HepG2 (cell line): Measurements from ENCODE around the gene PRKCE. TPM values are rescaled to one million over a fixed set of nuclear protein-coding genes. Genes with fewer than 3 reads are reported as not detected.
A peak's percentile ranks its signal among the peaks of the same experiment; 100 is the strongest.

Experiments
- ATAC-seq: fragments of 200-7000 bp; cut with Tn5 transposase; 3 replicates; pipeline ENCODE4 v1.9.1; 2020; ENCODE audit warnings: mild to moderate bottlenecking, moderate library complexity
- BruUV-seq: library from RNA; stranded (reverse); fragments of 400-500 nt; replicated peaks from 2 replicates; lab custom pipeline; 2021; lab: Mats Ljungman, UMichigan
- CTCF ChIA-PET: fragments of 300-600 bp; formaldehyde crosslinking; extraction: SDS; loops from one replicate; lab custom pipeline; 2021; ENCODE audit warnings: low total read pairs, inconsistent platforms, low intra/inter-chr PET ratio; lab: Yijun Ruan, JAX
- POLR2A ChIA-PET: fragments of 350-600 bp; sonication (Branson Sonifier 250); formaldehyde crosslinking; loops from one replicate; lab custom pipeline; 2020; ENCODE audit warnings: antibody characterized with exemption, inconsistent platforms; lab: Yijun Ruan, JAX
- DNase-seq: peaks from one replicate; pipeline ENCODE4 v3.0.0-alpha.2; 2015; ENCODE audit warnings: low spot score
- FAIRE-seq: peaks from 3 replicates; lab custom pipeline; 2011; peaks lifted over from hg19 to GRCh38; lab: Jason Lieb, UNC
- H2AFZ ChIP-seq: one replicate; pipeline ENCODE4 v1.6.1; 2011; ENCODE audit warnings: low read length, inconsistent platforms
- H3K27ac ChIP-seq: fragments of 300-600 bp; 3 replicates; pipeline ENCODE4 v1.8.0; 2011; ENCODE audit warnings: mixed run types, mild to moderate bottlenecking, mixed read lengths, low read length, inconsistent platforms; ENCODE audit not compliant: insufficient read depth; ENCODE audit errors: extremely low read length
- H3K27me3 ChIP-seq, 2 experiments: fragments of 200-600 bp in 1 of 2; 2 replicates in 1 of 2; 3 replicates in 1 of 2; pipeline versions ENCODE4 v1.6.0 to v1.8.0; 2011; ENCODE audit warnings: low read length in 2 of 2, mild to moderate bottlenecking in 2 of 2, moderate library complexity in 2 of 2, inconsistent platforms in 1 of 2; ENCODE audit not compliant: insufficient read depth in 2 of 2, control insufficient read depth in 1 of 2
- H3K36me3 ChIP-seq, 2 experiments: fragments of 200-600 bp in 1 of 2; replicated peaks in 1 of 2; 2 replicates in 1 of 2; 3 replicates in 1 of 2; pipeline versions ENCODE4 v1.5.1 to v1.8.0; 2011; ENCODE audit warnings: low read length in 2 of 2, inconsistent platforms in 1 of 2; ENCODE audit not compliant: insufficient read depth in 2 of 2, control insufficient read depth in 1 of 2
- H3K4me1 ChIP-seq: 2 replicates; pipeline ENCODE4 v1.5.1; 2012; ENCODE audit warnings: low read length, inconsistent platforms; ENCODE audit not compliant: insufficient read depth
- H3K4me2 ChIP-seq: 2 replicates; pipeline ENCODE4 v1.6.0; 2011; ENCODE audit warnings: low read depth, low read length, inconsistent platforms
- H3K4me3 ChIP-seq, 3 experiments: fragments of 200-600 bp in 1 of 3; sonication (generic), shearing (Covaris generic) in 1 of 3; replicated peaks in 1 of 3; 2 replicates each; pipeline ENCODE4 v1.5.1; 2011 to 2016; ENCODE audit warnings: low read length in 3 of 3, inconsistent platforms in 2 of 3, low read depth in 2 of 3, mild to moderate bottlenecking in 2 of 3, control low read depth in 1 of 3, mixed read lengths in 1 of 3; ENCODE audit not compliant: insufficient read depth in 1 of 3
- H3K79me2 ChIP-seq: one replicate; pipeline ENCODE4 v1.6.1; 2011; ENCODE audit warnings: low read length, inconsistent platforms; ENCODE audit not compliant: insufficient read depth
- H3K9ac ChIP-seq: 2 replicates; pipeline ENCODE4 v1.6.0; 2011; ENCODE audit warnings: mild to moderate bottlenecking, low read depth, low read length, inconsistent platforms; ENCODE audit not compliant: insufficient read depth
- H3K9me3 ChIP-seq: 2 replicates; pipeline ENCODE4 v1.5.1; 2012; ENCODE audit warnings: mild to moderate bottlenecking, low read length
- H4K20me1 ChIP-seq: 2 replicates; pipeline ENCODE4 v1.6.0; 2011; ENCODE audit warnings: inconsistent platforms, mild to moderate bottlenecking, low read length, moderate library complexity; ENCODE audit not compliant: insufficient read depth
- ADNP ChIP-seq: sonication (generic); formaldehyde crosslinking; IDR thresholded peaks from 2 replicates; pipeline ENCODE4 v1.4.0; 2020; ENCODE audit warnings: missing genetic modification reagents
- CBX2 ChIP-seq, 2 experiments: fragments of 200-600 bp in 1 of 2; sonication (generic); formaldehyde crosslinking in 1 of 2; IDR thresholded peaks; 2 replicates each; pipeline versions ENCODE4 v1.7.0 to v1.8.1; 2018 to 2022; ENCODE audit warnings: low read depth in 2 of 2, low read length in 1 of 2, mild to moderate bottlenecking in 1 of 2, missing genetic modification reagents in 1 of 2
- CENPX ChIP-seq: sonication (generic); formaldehyde crosslinking; IDR thresholded peaks from 2 replicates; pipeline ENCODE4 v1.9.0; 2021; ENCODE audit warnings: mild to moderate bottlenecking, missing genetic modification reagents, moderate library complexity
- FOSL2 ChIP-seq: sonication (generic); formaldehyde crosslinking; IDR thresholded peaks from 2 replicates; pipeline ENCODE4 v1.4.0; 2020; ENCODE audit warnings: missing genetic modification reagents
- HNRNPLL ChIP-seq: fragments of 200-400 bp; formaldehyde crosslinking; IDR thresholded peaks from 2 replicates; pipeline ENCODE4 v1.6.1; 2017; ENCODE audit warnings: mild to moderate bottlenecking, low read depth, low read length; ENCODE audit not compliant: poor library complexity, severe bottlenecking
- ISX ChIP-seq: sonication (generic); formaldehyde crosslinking; conservative IDR thresholded peaks from 2 replicates; pipeline ENCODE4 v1.5.0; 2020; ENCODE audit warnings: missing genetic modification reagents
- KDM6A ChIP-seq: IDR thresholded peaks from 2 replicates; pipeline ENCODE4 v1.6.1; 2016; ENCODE audit warnings: low read depth
- LCORL ChIP-seq, 2 experiments: fragments of 450-650 bp in 1 of 2; sonication (generic) in 1 of 2; formaldehyde crosslinking in 1 of 2; IDR thresholded peaks; 2 replicates each; pipeline versions ENCODE4 v1.5.0 to v1.6.1; 2017 to 2020; ENCODE audit warnings: antibody characterized with exemption in 1 of 2, missing genetic modification reagents in 1 of 2
- NFKB2 ChIP-seq: sonication (generic); formaldehyde crosslinking; IDR thresholded peaks from 2 replicates; pipeline ENCODE4 v1.4.0; 2020; ENCODE audit warnings: missing genetic modification reagents, borderline replicate concordance
- REXO4 ChIP-seq: sonication (generic); formaldehyde crosslinking; IDR thresholded peaks from 2 replicates; pipeline ENCODE4 v1.8.0; 2022; ENCODE audit warnings: missing genetic modification reagents, mild to moderate bottlenecking, borderline replicate concordance
- TCF7 ChIP-seq: sonication (generic); IDR thresholded peaks from 2 replicates; pipeline ENCODE4 v1.6.1; 2016; ENCODE audit warnings: antibody characterized with exemption, low read depth
- TEAD3 ChIP-seq: optimal IDR thresholded peaks from 2 replicates; pipeline ENCODE3; 2016; ENCODE audit warnings: borderline replicate concordance
- U2AF2 ChIP-seq: fragments of 200-400 bp; formaldehyde crosslinking; IDR thresholded peaks from 2 replicates; pipeline ENCODE4 v1.6.1; 2017; ENCODE audit warnings: low read depth, mild to moderate bottlenecking, low read length
- ZNF207 ChIP-seq: fragments of 450-650 bp; IDR thresholded peaks from 2 replicates; pipeline ENCODE4 v1.6.1; 2016; ENCODE audit warnings: antibody characterized with exemption, borderline replicate concordance
- ZNF251 ChIP-seq: sonication (generic); formaldehyde crosslinking; IDR thresholded peaks from 2 replicates; pipeline ENCODE4 v1.9.0; 2021; ENCODE audit warnings: mild to moderate bottlenecking, missing genetic modification reagents
- ZNF557 ChIP-seq: sonication (generic); formaldehyde crosslinking; IDR thresholded peaks from 2 replicates; pipeline ENCODE4 v1.4.0; 2020; ENCODE audit warnings: missing genetic modification reagents
- ZNF644 ChIP-seq: IDR thresholded peaks from 2 replicates; pipeline ENCODE4 v1.6.1; 2016; ENCODE audit warnings: low read depth
- ZSCAN25 ChIP-seq: sonication (generic); formaldehyde crosslinking; IDR thresholded peaks from 2 replicates; pipeline ENCODE4 v1.8.0; 2022; ENCODE audit warnings: mild to moderate bottlenecking, missing genetic modification reagents
- WGBS: methylation state at CpG from one replicate; pipeline ENCODE4 v1.1.6; 2017; ENCODE audit warnings: low lambda C conversion rate; 5-methylcytosine and 5-hydroxymethylcytosine counted together
- in situ Hi-C: cut with HindIII; loops from 2 replicates; pipeline ENCODE4 v1.10.0; 2017; ENCODE audit warnings: low pct_unique_long_range_greater_than_20kb; ENCODE audit not compliant: extremely low pct_ligation_motif_present
- intact Hi-C: fragments of 100-400 bp; cut with micrococcal nuclease; formaldehyde crosslinking; loops from one replicate; pipeline ENCODE4 v1.10.0; 2022; ENCODE audit not compliant: unreplicated experiment
- polyA plus RNA-seq, 8 experiments: library from polyadenylated mRNA; depleted of rRNA in 3 of 8; stranded (reverse) in 7 of 8; unstranded in 1 of 8; fragments of >200 nt; fragmentation: Illumina TruSeq in 4 of 8; extraction: Trizol in 4 of 8; gene quantifications; 2 replicates each; pipeline versions ENCODE4 v1.2.1 to v1.2.3, GENCODE V29; 2011 to 2016; ENCODE audit warnings: low read depth in 4 of 8, missing spikeins in 1 of 8, mixed read lengths in 1 of 8; ENCODE audit not compliant: insufficient read depth in 1 of 8
- total RNA-seq, 5 experiments: library from RNA; depleted of rRNA; stranded (reverse); fragments of >200 nt; fragmentation: Illumina TruSeq; extraction: Trizol; gene quantifications; 2 replicates each; pipeline ENCODE4 v1.2.3, GENCODE V29; 2016; ENCODE audit warnings: low read depth in 1 of 5
- TF ChIP-seq, protein P1 (sequence below): sonication (generic); formaldehyde crosslinking; IDR thresholded peaks from 2 replicates; pipeline ENCODE4 v1.4.0; 2020; ENCODE audit warnings: missing genetic modification reagents
- TF ChIP-seq, protein P2 (sequence below): sonication (generic); formaldehyde crosslinking; IDR thresholded peaks from 2 replicates; pipeline ENCODE4 v1.4.0; 2020; ENCODE audit warnings: missing genetic modification reagents

PRKCE gene
- total and polyA plus RNA-seq, 2 of the 13 experiments (the other 11 are each of a cell fraction or from before 2014, with no cell fraction given): 1.0 to 3.9 TPM

DNA sequence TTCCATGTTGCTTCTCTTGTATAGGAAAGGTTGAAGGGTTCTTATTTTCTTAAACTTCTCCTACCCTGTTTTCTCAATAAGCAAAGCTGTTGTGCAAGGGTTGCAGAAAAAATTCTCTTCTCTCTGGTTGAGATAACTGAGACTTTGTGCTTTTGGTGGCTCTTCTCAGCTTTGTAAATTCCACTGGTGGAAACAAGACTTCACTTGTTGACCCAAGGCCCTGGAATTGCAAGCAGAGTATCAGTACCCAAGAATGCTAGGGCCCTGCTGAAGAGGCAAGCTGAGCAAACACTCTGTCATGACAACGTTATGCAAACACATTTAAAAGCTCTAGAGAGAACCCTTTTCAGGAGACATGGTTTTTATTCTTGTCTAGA is 351.0 kb downstream of the PRKCE start:
- H3K9ac ChIP-seq: no peak overlapping the region
- POLR2A ChIA-PET: interaction anchor here (0.8 to 2.6 kb wide), 3 partner anchors 10 to 407 kb away, joined by 3 to 20 read pairs (median 3); no protein-coding TSS in a partner anchor
- H3K27me3 ChIP-seq: no peaks in the 10 kb centered on the region
- intact Hi-C loops: loop anchor here (1.0 kb wide), 1 partner anchor 10 kb away; no protein-coding TSS in a partner anchor
- in situ Hi-C loops: no loop called here
- CTCF ChIA-PET: no interaction called here
- H3K9me3 ChIP-seq: no peaks in the 10 kb centered on the region
- no peaks in the 10 kb centered on the region for H3K79me2 ChIP-seq
- 0% methylated on average over 1 of the region's 1 CpG for WGBS
- no peaks in the 10 kb centered on the region for H4K20me1 ChIP-seq
- H3K27ac ChIP-seq: peak overlapping the region; percentile 36
- H3K4me1 ChIP-seq: peaks cover 42% of the 10 kb centered on the region
- ATAC-seq (peak; percentile 95), FAIRE-seq (peak; percentile 84), DNase-seq (peak; percentile 88)
- no TSS peak for BruUV-seq
- no peak overlapping the region for H3K4me3 ChIP-seq
- H3K36me3 ChIP-seq: no peaks in the 10 kb centered on the region
- no peak overlapping the region for H2AFZ ChIP-seq
- peak overlapping the region; percentile 13; the same call in 1 of the 2 replicates for H3K4me2 ChIP-seq
- no peak for TF ChIP-seq ISX (CRISPR knock-in tag)
- TF ChIP-seq TEAD3 (CRISPR knock-in tag): peak; percentile 93
- TF ChIP-seq FOSL2 (CRISPR knock-in tag): peak; percentile 55; the same call in 1 of the 2 replicates
- 0 out of 2 replicates have a peak, but pooled peaks have one; percentile 13 for TF ChIP-seq TCF7
- TF ChIP-seq KDM6A (CRISPR knock-in tag): peak; percentile 47; the same call in 1 of the 2 replicates
- no peak for TF ChIP-seq ZSCAN25 (CRISPR knock-in tag)
- no peak for TF ChIP-seq U2AF2
- TF ChIP-seq REXO4: no peak
- TF ChIP-seq CBX2 (IDR thresholded peaks at IDR 0.05; ENCODE audit: low read depth, low read length): no peak
- TF ChIP-seq CBX2 (CRISPR knock-in tag; IDR thresholded peaks at IDR 0.05; ENCODE audit: low read depth): no peak
- TF ChIP-seq ZNF207: no peak
- TF ChIP-seq, protein P1, sequence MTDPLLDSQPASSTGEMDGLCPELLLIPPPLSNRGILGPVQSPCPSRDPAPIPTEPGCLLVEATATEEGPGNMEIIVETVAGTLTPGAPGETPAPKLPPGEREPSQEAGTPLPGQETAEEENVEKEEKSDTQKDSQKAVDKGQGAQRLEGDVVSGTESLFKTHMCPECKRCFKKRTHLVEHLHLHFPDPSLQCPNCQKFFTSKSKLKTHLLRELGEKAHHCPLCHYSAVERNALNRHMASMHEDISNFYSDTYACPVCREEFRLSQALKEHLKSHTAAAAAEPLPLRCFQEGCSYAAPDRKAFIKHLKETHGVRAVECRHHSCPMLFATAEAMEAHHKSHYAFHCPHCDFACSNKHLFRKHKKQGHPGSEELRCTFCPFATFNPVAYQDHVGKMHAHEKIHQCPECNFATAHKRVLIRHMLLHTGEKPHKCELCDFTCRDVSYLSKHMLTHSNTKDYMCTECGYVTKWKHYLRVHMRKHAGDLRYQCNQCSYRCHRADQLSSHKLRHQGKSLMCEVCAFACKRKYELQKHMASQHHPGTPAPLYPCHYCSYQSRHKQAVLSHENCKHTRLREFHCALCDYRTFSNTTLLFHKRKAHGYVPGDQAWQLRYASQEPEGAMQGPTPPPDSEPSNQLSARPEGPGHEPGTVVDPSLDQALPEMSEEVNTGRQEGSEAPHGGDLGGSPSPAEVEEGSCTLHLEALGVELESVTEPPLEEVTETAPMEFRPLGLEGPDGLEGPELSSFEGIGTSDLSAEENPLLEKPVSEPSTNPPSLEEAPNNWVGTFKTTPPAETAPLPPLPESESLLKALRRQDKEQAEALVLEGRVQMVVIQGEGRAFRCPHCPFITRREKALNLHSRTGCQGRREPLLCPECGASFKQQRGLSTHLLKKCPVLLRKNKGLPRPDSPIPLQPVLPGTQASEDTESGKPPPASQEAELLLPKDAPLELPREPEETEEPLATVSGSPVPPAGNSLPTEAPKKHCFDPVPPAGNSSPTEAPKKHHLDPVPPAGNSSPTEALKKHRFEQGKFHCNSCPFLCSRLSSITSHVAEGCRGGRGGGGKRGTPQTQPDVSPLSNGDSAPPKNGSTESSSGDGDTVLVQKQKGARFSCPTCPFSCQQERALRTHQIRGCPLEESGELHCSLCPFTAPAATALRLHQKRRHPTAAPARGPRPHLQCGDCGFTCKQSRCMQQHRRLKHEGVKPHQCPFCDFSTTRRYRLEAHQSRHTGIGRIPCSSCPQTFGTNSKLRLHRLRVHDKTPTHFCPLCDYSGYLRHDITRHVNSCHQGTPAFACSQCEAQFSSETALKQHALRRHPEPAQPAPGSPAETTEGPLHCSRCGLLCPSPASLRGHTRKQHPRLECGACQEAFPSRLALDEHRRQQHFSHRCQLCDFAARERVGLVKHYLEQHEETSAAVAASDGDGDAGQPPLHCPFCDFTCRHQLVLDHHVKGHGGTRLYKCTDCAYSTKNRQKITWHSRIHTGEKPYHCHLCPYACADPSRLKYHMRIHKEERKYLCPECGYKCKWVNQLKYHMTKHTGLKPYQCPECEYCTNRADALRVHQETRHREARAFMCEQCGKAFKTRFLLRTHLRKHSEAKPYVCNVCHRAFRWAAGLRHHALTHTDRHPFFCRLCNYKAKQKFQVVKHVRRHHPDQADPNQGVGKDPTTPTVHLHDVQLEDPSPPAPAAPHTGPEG: no peak
- no peak for TF ChIP-seq NFKB2
- TF ChIP-seq ZNF251: no peak
- TF ChIP-seq ZNF557 (CRISPR knock-in tag): 0 out of 2 replicates have a peak, but pooled peaks have one; percentile 49
- no peak for TF ChIP-seq LCORL (IDR thresholded peaks at IDR 0.05)
- TF ChIP-seq LCORL (CRISPR knock-in tag; IDR thresholded peaks at IDR 0.05): 0 out of 2 replicates have a peak, but pooled peaks have one; percentile 60
- TF ChIP-seq HNRNPLL: no peak
- TF ChIP-seq ADNP (CRISPR knock-in tag): no peak
- no peak for TF ChIP-seq CENPX (CRISPR knock-in tag)
- TF ChIP-seq, protein P2, sequence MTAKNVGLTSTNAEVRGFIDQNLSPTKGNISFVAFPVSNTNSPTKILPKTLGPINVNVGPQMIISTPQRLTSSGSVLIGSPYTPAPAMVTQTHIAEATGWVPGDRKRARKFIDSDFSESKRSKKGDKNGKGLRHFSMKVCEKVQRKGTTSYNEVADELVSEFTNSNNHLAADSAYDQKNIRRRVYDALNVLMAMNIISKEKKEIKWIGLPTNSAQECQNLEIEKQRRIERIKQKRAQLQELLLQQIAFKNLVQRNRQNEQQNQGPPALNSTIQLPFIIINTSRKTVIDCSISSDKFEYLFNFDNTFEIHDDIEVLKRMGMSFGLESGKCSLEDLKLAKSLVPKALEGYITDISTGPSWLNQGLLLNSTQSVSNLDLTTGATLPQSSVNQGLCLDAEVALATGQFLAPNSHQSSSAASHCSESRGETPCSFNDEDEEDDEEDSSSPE (CRISPR knock-in tag): no peak
- TF ChIP-seq ZNF644: peak; percentile 74
